HG02884 (cell line): ENCODE data around the gene OSBPL9.

Source experiments
- ATAC-seq: cut with Tn5 transposase; IDR thresholded peaks from one replicate; pipeline ENCODE4 v1.9.1; 2021; ENCODE audit warnings: mild to moderate bottlenecking, moderate library complexity; ENCODE audit not compliant: unreplicated experiment

Gene OSBPL9

GRCh38 chr1:51733793-51734522 is 117.1 kb downstream of the OSBPL9 start:
- ATAC-seq = no peak

DNA sequence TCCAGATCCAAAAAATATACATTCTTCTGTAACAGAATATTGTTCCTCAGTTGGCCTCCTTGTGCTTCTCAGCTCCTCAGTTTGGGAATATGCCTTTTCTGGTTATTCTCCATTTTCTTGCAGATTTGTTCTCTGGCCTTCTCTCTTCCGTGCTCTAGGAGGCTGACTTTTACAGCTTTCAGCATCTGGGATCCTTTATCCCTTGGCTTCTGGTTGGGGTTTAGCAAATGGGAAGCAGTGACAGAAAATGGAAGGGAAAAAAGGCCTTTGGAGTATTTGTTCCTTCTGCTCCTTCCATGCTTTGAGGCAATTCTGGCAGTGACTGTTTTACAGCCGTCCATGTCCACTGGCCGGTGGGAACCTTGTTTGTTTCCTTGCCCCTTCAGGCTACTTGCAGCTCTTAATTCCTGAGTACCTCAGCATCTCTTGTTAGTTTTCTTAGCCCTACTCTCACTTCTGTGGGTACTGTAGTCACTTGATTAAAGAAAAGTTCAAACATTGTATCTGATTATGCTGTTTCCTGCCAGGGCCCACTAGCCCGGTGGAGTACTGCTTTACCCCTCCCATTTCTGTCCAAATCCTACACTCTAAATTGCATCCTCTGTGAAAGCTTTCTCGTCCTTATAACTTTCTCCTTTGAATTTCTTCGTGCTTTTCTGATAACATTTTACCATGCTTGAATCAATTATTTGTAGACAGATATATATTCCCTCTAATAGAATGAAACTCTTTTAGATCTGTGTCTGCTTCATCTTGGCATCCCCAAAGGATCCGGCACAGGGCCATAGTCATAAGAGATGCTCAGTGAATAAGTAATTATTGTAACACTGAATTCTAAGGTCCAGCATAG is 118.2 kb downstream of the OSBPL9 start:
- no peak for ATAC-seq

- ATAC-seq = no peak
These were observed 118.9 kb downstream of the OSBPL9 start for GRCh38 chr1:51735746-51736254.

DNA sequence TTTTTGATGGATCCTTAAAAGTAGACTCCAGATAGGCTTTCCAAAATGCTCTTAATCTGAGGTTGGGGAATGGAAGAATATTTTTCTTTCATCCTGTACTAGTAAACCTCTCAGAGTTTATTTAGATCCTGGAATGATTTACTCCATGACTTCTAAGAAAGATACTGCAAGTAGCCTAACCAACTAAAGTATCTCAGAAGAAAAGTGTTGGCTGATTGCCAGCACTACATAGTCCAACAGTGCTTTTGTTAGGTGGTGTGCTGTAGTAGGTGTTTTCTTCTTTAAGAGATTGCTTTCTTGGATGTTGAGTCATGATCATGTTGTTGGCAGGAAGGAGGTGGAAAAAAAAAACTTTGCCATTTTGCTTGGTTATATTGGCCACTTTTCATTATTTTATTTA is 119.8 kb downstream of the OSBPL9 start:
- no peak for ATAC-seq

GRCh38 chr1:51738681-51739080 is 121.8 kb downstream of the OSBPL9 start:
- ATAC-seq = no peak

DNA sequence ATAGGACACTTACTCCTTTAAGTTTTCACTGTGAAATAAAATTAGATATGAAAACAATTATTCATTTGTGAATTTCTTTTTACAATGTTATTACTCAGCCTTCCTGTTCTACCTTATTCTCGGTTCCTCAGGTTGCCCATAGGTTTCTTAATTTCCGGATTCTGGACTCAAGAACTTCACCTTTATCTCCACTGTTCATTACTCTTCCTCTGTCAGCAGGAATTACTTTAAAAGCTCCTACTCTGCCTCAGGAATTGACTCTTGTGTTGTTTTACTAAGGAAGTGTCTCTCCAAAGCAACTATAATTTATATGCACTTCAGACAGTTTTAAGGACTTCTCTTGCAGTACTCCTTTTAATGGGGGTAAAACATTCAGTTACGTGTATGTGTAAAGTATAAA is 123.8 kb downstream of the OSBPL9 start:
- ATAC-seq = no peak

GRCh38 chr1:51741121-51741681 is 124.3 kb downstream of the OSBPL9 start:
- no peak for ATAC-seq

DNA sequence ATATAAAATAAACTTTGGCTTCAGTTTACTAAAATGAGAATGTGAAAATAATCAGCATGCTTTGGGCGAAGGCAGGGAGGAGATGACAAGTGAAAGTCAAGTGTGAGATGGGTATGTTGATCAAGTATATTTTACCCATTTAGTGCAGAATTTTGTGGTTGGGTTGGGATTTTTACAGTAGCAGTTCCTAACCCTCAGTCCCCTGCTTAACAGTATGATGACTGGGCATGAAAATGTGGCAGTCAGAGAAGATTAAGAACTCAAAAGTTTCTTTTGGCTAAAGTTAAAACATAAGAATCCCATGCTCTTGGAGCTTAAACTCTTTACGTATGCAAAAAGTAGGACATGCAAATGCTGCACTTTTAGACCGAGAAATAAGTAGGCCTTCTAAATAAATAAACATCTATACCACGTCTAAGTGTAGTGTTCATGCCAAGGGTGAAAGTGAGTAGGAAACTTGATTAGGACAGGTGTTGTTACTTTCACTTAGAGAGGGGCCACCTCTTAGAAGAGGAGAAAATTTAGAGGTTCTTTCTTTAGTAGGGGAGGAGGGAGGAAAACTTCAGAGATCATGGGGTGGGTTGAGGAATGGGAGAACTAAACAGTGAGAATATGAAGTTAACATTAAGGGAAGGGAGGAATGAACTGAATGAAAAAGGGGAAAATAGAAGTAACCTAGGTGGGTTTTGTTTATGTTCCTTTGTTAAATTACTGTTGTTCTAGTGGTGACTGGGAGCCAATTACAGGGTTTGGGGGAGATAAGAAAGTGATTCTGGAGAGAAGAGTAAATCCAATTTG is 127.8 kb downstream of the OSBPL9 start:
- ATAC-seq = no peak

GRCh38 chr1:51745304-51745570 is 128.3 kb downstream of the OSBPL9 start:
- ATAC-seq = no peak

GRCh38 chr1:51749151-51749550 is 132.3 kb downstream of the OSBPL9 start:
- ATAC-seq = no peak

GRCh38 chr1:51750218-51750617 is 133.3 kb downstream of the OSBPL9 start:
- no peak for ATAC-seq

GRCh38 chr1:51750729-51751128 is 133.8 kb downstream of the OSBPL9 start:
- ATAC-seq = no peak

- ATAC-seq = no peak
These were observed 135.4 kb downstream of the OSBPL9 start for GRCh38 chr1:51752073-51752948.

DNA sequence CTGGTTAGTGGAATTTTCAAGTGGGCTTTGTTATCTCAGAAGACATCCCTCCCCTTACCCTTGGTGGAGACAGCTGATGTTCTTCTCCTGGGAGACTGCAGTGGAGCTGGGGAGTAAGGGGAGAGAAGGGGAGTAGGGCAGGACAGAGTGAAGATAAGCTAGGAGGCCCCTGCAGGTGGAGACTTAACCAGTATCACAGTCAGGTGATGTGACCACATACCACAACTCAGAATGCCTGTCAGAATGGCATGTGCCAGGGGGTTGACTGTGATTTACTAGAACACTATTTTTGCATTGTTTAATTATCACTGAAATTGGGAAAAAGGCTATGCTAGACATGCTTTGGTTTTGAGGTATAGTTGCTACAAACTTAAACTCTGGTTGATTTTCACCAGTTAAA is 137.1 kb downstream of the OSBPL9 start:
- ATAC-seq = no peak

- ATAC-seq = no peak
These were observed 137.8 kb downstream of the OSBPL9 start for GRCh38 chr1:51754666-51755065.

GRCh38 chr1:51755437-51755836 is 138.5 kb downstream of the OSBPL9 start:
- no peak for ATAC-seq

GRCh38 chr1:51756290-51756689 is 139.4 kb downstream of the OSBPL9 start:
- no peak for ATAC-seq

- ATAC-seq = no peak
These were observed 141.4 kb downstream of the OSBPL9 start for GRCh38 chr1:51758310-51758709.

DNA sequence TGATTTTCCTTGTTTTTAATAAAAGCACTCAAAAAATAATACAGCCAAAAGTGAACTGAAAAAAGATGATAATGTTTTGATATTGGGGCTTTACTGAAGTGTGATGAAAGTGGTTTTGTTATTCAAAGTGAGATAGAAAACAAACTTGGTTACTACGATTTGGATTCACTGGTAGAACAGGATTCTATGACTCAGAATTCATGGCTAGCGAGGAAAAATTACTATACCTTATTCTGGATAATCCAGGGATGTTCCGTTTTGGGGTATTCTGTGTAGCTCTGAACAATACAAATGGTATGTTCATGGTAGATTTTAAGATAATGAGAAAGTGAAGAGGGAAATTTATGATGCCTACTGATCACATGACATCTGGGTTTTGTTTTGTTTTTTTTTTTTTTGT is 144.0 kb downstream of the OSBPL9 start:
- ATAC-seq = no peak

DNA sequence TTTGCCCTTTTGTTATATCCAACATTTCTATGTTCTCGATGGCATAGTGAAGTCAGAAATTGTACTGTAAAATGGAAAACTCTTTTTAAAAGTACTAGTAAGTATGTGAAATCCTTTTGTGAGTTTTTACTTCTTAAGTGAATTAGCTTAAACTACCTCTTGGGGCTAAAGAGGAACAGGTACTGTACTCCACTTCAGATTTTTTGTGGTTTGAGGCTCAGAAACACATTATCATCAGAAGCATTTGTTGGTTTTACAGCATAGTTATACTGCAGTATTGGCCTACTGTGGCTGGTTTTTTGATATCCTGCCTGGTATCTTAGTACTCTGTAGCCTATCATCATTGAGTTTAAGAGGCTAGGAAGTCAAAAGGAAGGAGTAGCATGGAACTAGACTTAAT is 144.5 kb downstream of the OSBPL9 start:
- ATAC-seq = no peak
